Heart right ventricle (tissue), 16 donors: Measurements from ENCODE around the gene PDE11A. TPM values are rescaled to one million over a fixed set of nuclear protein-coding genes. Genes with fewer than 3 reads are reported as not detected.
"Not testable (repeated sequence)": the region's sequence is repeated elsewhere in the genome, so short reads cannot be mapped to it uniquely, and the experiment has no call there.

Experiments
- ATAC-seq, 8 donors: fragments of 200-7000 bp; cut with Tn5 transposase; one replicate each; pipeline ENCODE4 v1.9.1; 2020; ENCODE audit warnings: mild to moderate bottlenecking in 8 of 8, moderate library complexity in 8 of 8, moderate number of reproducible peaks in 1 of 8
- DNase-seq, 2 donors: peaks; one replicate each; pipeline ENCODE4 v3.0.0-alpha.2; 2020
- H3K27ac ChIP-seq, 10 donors: fragments of 200-600 bp; sonication (generic) in 2 of 10; one replicate each; pipeline versions ENCODE4 v1.5.0 to v1.8.0; 2020 to 2022; ENCODE audit warnings: mild to moderate bottlenecking in 3 of 10
- H3K27me3 ChIP-seq, 7 donors: fragments of 200-600 bp; one replicate each; pipeline ENCODE4 v1.8.0; 2021 to 2022; ENCODE audit warnings: mild to moderate bottlenecking in 2 of 7
- H3K36me3 ChIP-seq, 9 donors: fragments of 200-600 bp; sonication (generic) in 1 of 9; one replicate each; pipeline versions ENCODE4 v1.5.0 to v1.8.0; 2020 to 2022; ENCODE audit warnings: mild to moderate bottlenecking in 2 of 9
- H3K4me1 ChIP-seq, 9 donors: fragments of 200-600 bp; sonication (generic) in 1 of 9; one replicate each; pipeline versions ENCODE4 v1.5.0 to v1.8.0; 2020 to 2022; ENCODE audit warnings: mild to moderate bottlenecking in 4 of 9
- H3K4me3 ChIP-seq, 10 donors: fragments of 200-600 bp; sonication (generic) in 2 of 10; one replicate each; pipeline versions ENCODE4 v1.5.0 to v1.8.0; 2020 to 2022; ENCODE audit warnings: mild to moderate bottlenecking in 7 of 10, moderate library complexity in 2 of 10
- H3K9me3 ChIP-seq, 11 donors: fragments of 200-600 bp in 10 of 11; sonication (generic) in 2 of 11; one replicate each; pipeline versions ENCODE4 v1.5.0 to v1.8.0; 2013 to 2022; ENCODE audit warnings: mild to moderate bottlenecking in 2 of 11, control low read depth in 1 of 11, moderate library complexity in 1 of 11
- CTCF ChIP-seq, 9 donors: fragments of 200-600 bp; sonication (generic) in 2 of 9; IDR thresholded peaks; one replicate each; pipeline versions ENCODE4 v1.5.0 to v1.8.0; 2021 to 2022; ENCODE audit warnings: antibody characterized with exemption in 9 of 9, mild to moderate bottlenecking in 5 of 9, moderate library complexity in 1 of 9
- WGBS, 2 donors: extraction: QIAGEN DNeasy Blood & Tissue Kit; methylation state at CpG; one replicate each; pipeline ENCODE4 v1.1.7; 2013; ENCODE audit warnings: inconsistent platforms in 1 of 2; 5-methylcytosine and 5-hydroxymethylcytosine counted together
- intact Hi-C, 10 donors: fragments of 100-400 bp; cut with DNase I; formaldehyde crosslinking; loops; one replicate each; pipeline versions ENCODE4 v1.11.1 to v1.14.2; 2022
- polyA plus RNA-seq, 2 donors: library from polyadenylated mRNA; stranded (reverse); fragments of 200-250 nt; gene quantifications; one replicate each; pipeline ENCODE4 v1.2.3, GENCODE V29; 2013
- total RNA-seq, 10 donors: library from RNA; stranded (reverse); fragmentation: NEBNext Ultra II Directional in 3 of 10; extraction: Animal tissue kit (Norgen Biotek cat#: 25700) in 3 of 10; gene quantifications; one replicate each; pipeline versions ENCODE4 v1.2.1 to v1.2.4, GENCODE V29; 2021 to 2023
- donor health status: Arrhythmogenic right ventricular cardiomyopathy.
- donor health status: ischemic (EF 13 %, LVEDD 7.1; RV severe dilation, severe dysfunction).
- donor health status: healthy with polysubstance abuse.
- donor health status: DM: no; HTN: yes; CAD: no.
- donor health status: DM: no; HTN: no; CAD: no.
- donor health status: ischemic (EF 25% LVEDD 6.9; RV normal size, moderate dysfunction).
- donor health status: ischemic (EF 25% LVEDD 5.7; RV mildly dilated, moderate dysfunction).
- donor health status: healthy.
- donor health status: DM: yes; HTN: yes; CAD: no.
- donor health status: Ischemic cardiomyopathy.
- donor health status: ischemic (EF 35%, LVEDD 5.7; RV mildly dilated, moderate dysfunction).
- donor health status: nonischemic (EF 11% LVEDD 7.7; RV severe dilation, severe dysfunction).
- donor health status: DM: yes; HTN: yes; CAD: no.
- donor health status: PGD.
- donor health status: ischemic (EF 29% LVEDD 5.4; RV normal size, mild dysfunction).
- donor health status: nonischemic (EF 23%, LVEDD 6.1; RV moderate dilation, normal function).

PDE11A gene
- total and polyA plus RNA-seq, 12 donors, result 0.12 to 6.4 (median 1.1) TPM

- intact Hi-C loops, result no loop called here
- Histone ChIP-seq H3K27me3 (no peaks in the 10 kb centered on the region), H3K36me3 (no peaks in the 10 kb centered on the region), H3K27ac (no peak overlapping the region), H3K4me3 (no peak overlapping the region), H3K4me1 (no peaks in the 10 kb centered on the region), H3K9me3 (no peaks in the 10 kb centered on the region)
- ATAC-seq (no peak), DNase-seq (no peak)
- TF ChIP-seq CTCF (IDR thresholded peaks at IDR 0.05), result no peak
- 82 to 92% methylated on average over 3 of the region's 3 CpGs for WGBS, 2 donors
Measured at GRCh38 chr2:177970670-177971454, 101.7 kb downstream of the PDE11A start.

GRCh38 chr2:177964892-177965291 lies 107.7 kb downstream of the PDE11A start:
- DNase-seq (no peak), ATAC-seq (no peak)
- no peak for TF ChIP-seq CTCF (IDR thresholded peaks at IDR 0.05)
- 60 to 72% methylated on average over 1 of the region's 1 CpG for WGBS, 2 donors
- Histone ChIP-seq H3K9me3 (no peaks in the 10 kb centered on the region), H3K27me3 (no peaks in the 10 kb centered on the region), H3K27ac (no peak overlapping the region), H3K4me1 (no peaks in the 10 kb centered on the region), H3K4me3 (no peak overlapping the region), H3K36me3 (no peaks in the 10 kb centered on the region)
- intact Hi-C loops, result no loop called here

GRCh38 chr2:177952151-177952550 lies 120.4 kb downstream of the PDE11A start:
- DNase-seq, result no peak
- WGBS, 2 donors, result 37 to 38% methylated on average over 1 of the region's 1 CpG
- Histone ChIP-seq H3K27ac (no peak overlapping the region), H3K27me3 (no peaks in the 10 kb centered on the region), H3K36me3 (no peaks in the 10 kb centered on the region), H3K4me3 (no peak overlapping the region), H3K9me3 (peaks cover 0 to 7% (median 0%) of the 10 kb centered on the region in 11 donors), H3K4me1 (no peaks in the 10 kb centered on the region)
- TF ChIP-seq CTCF (IDR thresholded peaks at IDR 0.05), result no peak
- intact Hi-C loops, result no loop called here
- ATAC-seq, result no peak

- H3K27me3 ChIP-seq, result not testable (repeated sequence)
Measured at GRCh38 chr2:177947598-177947997, 125.0 kb downstream of the PDE11A start.

GRCh38 chr2:177944530-177944929 lies 128.0 kb downstream of the PDE11A start:
- H3K36me3 ChIP-seq, H3K9me3 ChIP-seq, H3K4me3 ChIP-seq, H3K27ac ChIP-seq, intact Hi-C loops, H3K4me1 ChIP-seq, DNase-seq, H3K27me3 ChIP-seq, ATAC-seq: not testable (repeated sequence)
- 95% methylated on average over 12 to 14 of the region's 14 CpGs for WGBS, 2 donors

More at GRCh38 chr2:177947598-177947997, 125.0 kb downstream of the PDE11A start:
- DNase-seq, intact Hi-C loops, H3K4me1 ChIP-seq, H3K36me3 ChIP-seq, H3K27ac ChIP-seq, H3K4me3 ChIP-seq, ATAC-seq, H3K9me3 ChIP-seq: not testable (repeated sequence)
- WGBS, 2 donors, result 93 to 98% methylated on average over 1 of the region's 3 CpGs
